OCI-LY7 (cell line): ENCODE measurements around the gene LSS. TPM values are rescaled to one million over a fixed set of nuclear protein-coding genes. Genes with fewer than 3 reads are reported as not detected.

Source experiments
- BruUV-seq: library from RNA; stranded (reverse); fragments of 400-500 nt; replicated peaks from 2 replicates; lab custom pipeline; 2021; lab: Mats Ljungman, UMichigan
- CTCF ChIA-PET: fragments of 300-600 bp; sonication (Branson Sonifier 250); formaldehyde crosslinking; loops from one replicate; lab custom pipeline; 2022; ENCODE audit warnings: antibody characterized with exemption; ENCODE audit not compliant: unreplicated experiment; lab: Charles Lee
- POLR2A ChIA-PET: fragments of 300-600 bp; sonication (Branson Sonifier 250); formaldehyde crosslinking; loops from one replicate; lab custom pipeline; 2022; ENCODE audit warnings: antibody characterized with exemption; lab: Charles Lee
- DNase-seq: peaks from one replicate; pipeline ENCODE4 v3.0.0-alpha.2; 2015; ENCODE audit warnings: low spot score
- H2AFZ ChIP-seq: fragments of 200-600 bp; sonication (generic), shearing (Covaris generic); 2 replicates; pipeline ENCODE4 v1.6.1; 2014; ENCODE audit warnings: mild to moderate bottlenecking, antibody characterized with exemption, low read length, moderate library complexity
- H3K27ac ChIP-seq: fragments of 200-600 bp; sonication (generic); 2 replicates; pipeline ENCODE4 v1.5.1; 2014; ENCODE audit warnings: mixed run types, low read depth, mild to moderate bottlenecking, moderate library complexity, low read length, inconsistent platforms; ENCODE audit not compliant: poor library complexity, severe bottlenecking
- H3K36me3 ChIP-seq: fragments of 200-600 bp; sonication (generic); 2 replicates; pipeline ENCODE4 v1.6.1; 2014; ENCODE audit warnings: mild to moderate bottlenecking, antibody characterized with exemption, low read length, moderate library complexity, mixed read lengths; ENCODE audit not compliant: insufficient read depth
- H3K4me1 ChIP-seq: fragments of 200-600 bp; sonication (generic); 2 replicates; pipeline ENCODE4 v1.5.1; 2014; ENCODE audit warnings: mild to moderate bottlenecking, low read length; ENCODE audit not compliant: insufficient read depth, poor library complexity, severe bottlenecking
- H3K4me2 ChIP-seq: fragments of 200-600 bp; sonication (generic); 2 replicates; pipeline ENCODE4 v1.6.1; 2014; ENCODE audit warnings: mild to moderate bottlenecking, low read length
- H3K4me3 ChIP-seq: fragments of 200-600 bp; sonication (generic); 2 replicates; pipeline ENCODE4 v1.5.1; 2014; ENCODE audit warnings: mild to moderate bottlenecking, low read depth, low read length; ENCODE audit not compliant: poor library complexity, severe bottlenecking
- H3K79me2 ChIP-seq: fragments of 200-600 bp; sonication (generic); 2 replicates; pipeline ENCODE4 v1.6.1; 2016; ENCODE audit warnings: low read depth, mild to moderate bottlenecking, low read length, moderate library complexity, mixed read lengths; ENCODE audit not compliant: insufficient read depth
- H3K9me2 ChIP-seq: fragments of 200-600 bp; sonication (generic); 2 replicates; pipeline ENCODE4 v1.6.1; 2016; ENCODE audit warnings: mild to moderate bottlenecking, low read length, mixed read lengths; ENCODE audit not compliant: insufficient read depth
- H3K9me3 ChIP-seq: fragments of 200-600 bp; sonication (generic); 2 replicates; pipeline ENCODE4 v1.6.1; 2014; ENCODE audit warnings: mild to moderate bottlenecking, mixed run types, low read length, mixed read lengths
- H4K20me1 ChIP-seq: fragments of 200-600 bp; sonication (generic); 2 replicates; pipeline ENCODE4 v1.6.1; 2014; ENCODE audit warnings: mild to moderate bottlenecking, antibody characterized with exemption, low read length, moderate library complexity, mixed read lengths; ENCODE audit not compliant: insufficient read depth
- EZH2phosphoT487 ChIP-seq: fragments of 200-600 bp; sonication (generic); IDR thresholded peaks from 2 replicates; pipeline ENCODE4 v1.6.1; 2018; ENCODE audit warnings: low read depth, borderline replicate concordance, mild to moderate bottlenecking, mixed run types, antibody characterized with exemption, low read length, moderate library complexity, mixed read lengths
- intact Hi-C: fragments of 100-400 bp; cut with micrococcal nuclease; formaldehyde crosslinking; loops from one replicate; pipeline ENCODE4 v1.10.0; 2022; ENCODE audit not compliant: unreplicated experiment
- total RNA-seq, 2 experiments: library from RNA; depleted of rRNA in 1 of 2; stranded (reverse); fragments of >200 nt in 1 of 2; shearing (Covaris generic) in 1 of 2; gene quantifications; 2 replicates each; pipeline ENCODE4 v1.2.3, GENCODE V29; 2014 to 2022
- TF ChIP-seq, protein P1 (sequence below): fragments of 200-600 bp; sonication (generic); conservative IDR thresholded peaks from 2 replicates; pipeline ENCODE4 v1.5.1; 2014; ENCODE audit warnings: mild to moderate bottlenecking, antibody characterized with exemption, low read length, moderate library complexity, mixed read lengths

The LSS gene
- total RNA-seq, 2 experiments from 2014 or later, result 45.4 to 137 TPM

DNA sequence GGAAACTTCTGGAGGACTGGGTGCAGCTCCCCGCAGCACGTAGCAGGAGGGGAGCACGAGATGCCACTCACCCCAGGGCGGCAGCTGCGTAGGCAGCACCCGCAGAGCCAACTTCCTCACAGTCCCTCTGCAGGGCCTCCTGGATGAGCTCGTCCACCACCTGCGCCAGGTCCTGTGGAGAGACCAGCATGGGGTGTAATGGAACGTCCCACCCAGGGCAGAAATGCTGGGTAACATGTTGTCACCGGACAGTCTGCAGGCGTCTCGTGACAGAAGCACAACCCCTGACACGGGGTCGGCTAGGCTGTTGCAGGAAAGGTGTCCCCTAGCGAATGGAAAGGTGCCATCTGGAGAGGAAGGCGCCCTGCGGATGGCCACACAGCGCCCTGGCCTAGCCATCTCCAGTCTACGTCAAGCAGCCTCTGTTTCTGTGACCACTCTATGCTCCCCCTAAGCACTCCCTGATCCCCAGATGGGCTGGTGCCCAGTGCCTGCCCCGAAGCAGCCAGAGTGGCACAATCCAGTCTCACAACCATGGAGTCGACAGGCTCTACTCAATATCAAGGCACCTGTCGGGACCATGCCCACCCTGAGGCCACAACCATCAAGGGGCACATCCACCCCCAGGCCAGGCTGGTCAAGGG, 35.6 kb upstream of the LSS start:
- no peaks in the 10 kb centered on the region for H3K9me3 ChIP-seq
- ChIA-PET CTCF (no interaction called here), POLR2A (no interaction called here)
- TF ChIP-seq, protein P1, sequence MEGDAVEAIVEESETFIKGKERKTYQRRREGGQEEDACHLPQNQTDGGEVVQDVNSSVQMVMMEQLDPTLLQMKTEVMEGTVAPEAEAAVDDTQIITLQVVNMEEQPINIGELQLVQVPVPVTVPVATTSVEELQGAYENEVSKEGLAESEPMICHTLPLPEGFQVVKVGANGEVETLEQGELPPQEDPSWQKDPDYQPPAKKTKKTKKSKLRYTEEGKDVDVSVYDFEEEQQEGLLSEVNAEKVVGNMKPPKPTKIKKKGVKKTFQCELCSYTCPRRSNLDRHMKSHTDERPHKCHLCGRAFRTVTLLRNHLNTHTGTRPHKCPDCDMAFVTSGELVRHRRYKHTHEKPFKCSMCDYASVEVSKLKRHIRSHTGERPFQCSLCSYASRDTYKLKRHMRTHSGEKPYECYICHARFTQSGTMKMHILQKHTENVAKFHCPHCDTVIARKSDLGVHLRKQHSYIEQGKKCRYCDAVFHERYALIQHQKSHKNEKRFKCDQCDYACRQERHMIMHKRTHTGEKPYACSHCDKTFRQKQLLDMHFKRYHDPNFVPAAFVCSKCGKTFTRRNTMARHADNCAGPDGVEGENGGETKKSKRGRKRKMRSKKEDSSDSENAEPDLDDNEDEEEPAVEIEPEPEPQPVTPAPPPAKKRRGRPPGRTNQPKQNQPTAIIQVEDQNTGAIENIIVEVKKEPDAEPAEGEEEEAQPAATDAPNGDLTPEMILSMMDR, result no peak
- TF ChIP-seq EZH2phosphoT487, result no peak
- H3K4me2 ChIP-seq, result no peak overlapping the region
- no peaks in the 10 kb centered on the region for H4K20me1 ChIP-seq
- no TSS peak for BruUV-seq
- intact Hi-C loops, result no loop called here
- H3K4me1 ChIP-seq, result no peaks in the 10 kb centered on the region
- H3K36me3 ChIP-seq, result peaks cover 85% of the 10 kb centered on the region
- H3K9me2 ChIP-seq, result no peaks in the 10 kb centered on the region
- DNase-seq, result no peak
- H2AFZ ChIP-seq, result no peak overlapping the region
- H3K27ac ChIP-seq, result no peak overlapping the region
- H3K4me3 ChIP-seq, result no peak overlapping the region
- H3K79me2 ChIP-seq, result no peaks in the 10 kb centered on the region

- POLR2A ChIA-PET, result no interaction called here
- H3K36me3 ChIP-seq, result peaks cover 87% of the 10 kb centered on the region
- CTCF ChIA-PET, result no interaction called here
Observed at GRCh38 chr21:46256501-46256994, 28.0 kb upstream of the LSS start.

More at GRCh38 chr21:46256501-46256994, 28.0 kb upstream of the LSS start:
- H3K4me3 ChIP-seq, result no peak overlapping the region
- no peak overlapping the region for H2AFZ ChIP-seq
- H3K9me2 ChIP-seq, result no peaks in the 10 kb centered on the region
- H3K4me1 ChIP-seq, result peaks cover 20% of the 10 kb centered on the region
- no peak for DNase-seq
- H3K4me2 ChIP-seq, result no peak overlapping the region
- H3K27ac ChIP-seq, result no peak overlapping the region
- H3K9me3 ChIP-seq, result no peaks in the 10 kb centered on the region
- H4K20me1 ChIP-seq, result no peaks in the 10 kb centered on the region
- no peak for TF ChIP-seq EZH2phosphoT487
- TF ChIP-seq, protein P1, result no peak
- intact Hi-C loops, result no loop called here
- no TSS peak for BruUV-seq
- H3K79me2 ChIP-seq, result no peaks in the 10 kb centered on the region
